ENCODE data around the gene ZNF230.

DNA sequence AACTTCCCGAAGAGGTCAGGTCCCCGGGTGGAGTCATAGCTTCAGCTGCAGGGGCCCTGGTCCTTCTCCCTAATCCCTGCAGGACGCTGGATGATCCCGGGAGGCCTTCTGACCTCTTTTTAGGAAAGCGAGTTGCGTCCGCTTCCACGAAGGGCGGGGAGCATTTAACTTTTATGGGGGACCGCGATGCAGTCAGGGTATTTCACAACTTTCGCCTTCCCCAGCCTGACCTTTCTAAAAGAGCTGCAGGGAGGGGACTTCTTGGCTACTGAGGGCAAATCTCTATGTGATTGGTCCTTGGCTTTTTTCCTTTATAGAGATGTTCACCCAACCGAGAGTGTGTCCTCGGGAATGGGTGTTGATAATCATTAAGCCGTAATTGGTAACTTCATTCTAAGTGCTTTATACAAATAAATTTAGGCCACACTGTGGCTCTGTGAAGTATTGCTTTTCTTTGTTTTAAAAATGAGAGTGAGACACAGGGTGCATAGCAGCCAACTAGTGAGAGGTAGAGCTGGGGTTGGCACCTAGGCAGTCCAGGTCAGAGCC lies 778 bp downstream of the ZNF230 start:
- TF ChIP-seq, protein P1, sequence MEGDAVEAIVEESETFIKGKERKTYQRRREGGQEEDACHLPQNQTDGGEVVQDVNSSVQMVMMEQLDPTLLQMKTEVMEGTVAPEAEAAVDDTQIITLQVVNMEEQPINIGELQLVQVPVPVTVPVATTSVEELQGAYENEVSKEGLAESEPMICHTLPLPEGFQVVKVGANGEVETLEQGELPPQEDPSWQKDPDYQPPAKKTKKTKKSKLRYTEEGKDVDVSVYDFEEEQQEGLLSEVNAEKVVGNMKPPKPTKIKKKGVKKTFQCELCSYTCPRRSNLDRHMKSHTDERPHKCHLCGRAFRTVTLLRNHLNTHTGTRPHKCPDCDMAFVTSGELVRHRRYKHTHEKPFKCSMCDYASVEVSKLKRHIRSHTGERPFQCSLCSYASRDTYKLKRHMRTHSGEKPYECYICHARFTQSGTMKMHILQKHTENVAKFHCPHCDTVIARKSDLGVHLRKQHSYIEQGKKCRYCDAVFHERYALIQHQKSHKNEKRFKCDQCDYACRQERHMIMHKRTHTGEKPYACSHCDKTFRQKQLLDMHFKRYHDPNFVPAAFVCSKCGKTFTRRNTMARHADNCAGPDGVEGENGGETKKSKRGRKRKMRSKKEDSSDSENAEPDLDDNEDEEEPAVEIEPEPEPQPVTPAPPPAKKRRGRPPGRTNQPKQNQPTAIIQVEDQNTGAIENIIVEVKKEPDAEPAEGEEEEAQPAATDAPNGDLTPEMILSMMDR (IDR thresholded peaks at IDR 0.05), result no peak
- no peak for TF ChIP-seq EP300 (IDR thresholded peaks at IDR 0.05)

All from gastroesophageal sphincter (tissue), 3 donors.